ENCODE results near the gene ALKBH6. TPM values are rescaled to one million over a fixed set of nuclear protein-coding genes. Genes with fewer than 3 reads are reported as not detected.

Gene ALKBH6
- polyA plus RNA-seq, 1 experiment, result 17.5 TPM

- TF ChIP-seq CTCF (IDR thresholded peaks at IDR 0.05; ENCODE audit: insufficient read depth, low read depth, low read length), result no peak
- POLR2A ChIA-PET, result no interaction called here
- H3K27me3 ChIP-seq (ENCODE audit: control insufficient read depth, insufficient read depth, low read length), result peaks cover 5% of the 10 kb centered on the region; the same call in 1 of the 2 replicates
- H3K36me3 ChIP-seq (ENCODE audit: control insufficient read depth, insufficient read depth, low read length), result no peaks in the 10 kb centered on the region; the same call in 1 of the 2 replicates
- DNase-seq (ENCODE audit: low read depth), result no peak
- CTCF ChIA-PET, result interaction anchor here (0.9 kb wide), 1 partner anchor 35 kb away, joined by 3 read pairs; no protein-coding TSS in a partner anchor
- H3K4me3 ChIP-seq (ENCODE audit: low read depth, low read length), result no peak overlapping the region
These were observed 20.9 kb downstream of the ALKBH6 start for GRCh38 chr19:35992907-35993765.

GRCh38 chr19:35991731-35992450 is 22.1 kb downstream of the ALKBH6 start:
- DNase-seq (ENCODE audit: low read depth), result no peak

GRCh38 chr19:35990771-35991730 is 23.0 kb downstream of the ALKBH6 start:
- ChIA-PET POLR2A (no interaction called here), CTCF (interaction anchor here (1.3 kb wide), 1 partner anchor 70 kb away, joined by 3 read pairs; no protein-coding TSS in a partner anchor)
- H3K36me3 ChIP-seq (ENCODE audit: control insufficient read depth, insufficient read depth, low read length), result no peaks in the 10 kb centered on the region
- H3K4me3 ChIP-seq (ENCODE audit: low read depth, low read length), result no peak overlapping the region
- H3K27me3 ChIP-seq (ENCODE audit: control insufficient read depth, insufficient read depth, low read length), result peaks cover 5% of the 10 kb centered on the region; the same call in 1 of the 2 replicates
- no peak for TF ChIP-seq CTCF (IDR thresholded peaks at IDR 0.05; ENCODE audit: insufficient read depth, low read depth, low read length)
- DNase-seq (ENCODE audit: low read depth), result no peak

More at GRCh38 chr19:35991731-35992450, 22.1 kb downstream of the ALKBH6 start:
- CTCF ChIA-PET, result no interaction called here
- peaks cover 5% of the 10 kb centered on the region; the same call in 1 of the 2 replicates for H3K27me3 ChIP-seq (ENCODE audit: control insufficient read depth, insufficient read depth, low read length)
- POLR2A ChIA-PET, result no interaction called here
- no peaks in the 10 kb centered on the region for H3K36me3 ChIP-seq (ENCODE audit: control insufficient read depth, insufficient read depth, low read length)
- no peak for TF ChIP-seq CTCF (IDR thresholded peaks at IDR 0.05; ENCODE audit: insufficient read depth, low read depth, low read length)
- no peak overlapping the region for H3K4me3 ChIP-seq (ENCODE audit: low read depth, low read length)

- Histone ChIP-seq H3K4me3 (ENCODE audit: low read depth, low read length) (no peak overlapping the region), H3K27me3 (ENCODE audit: control insufficient read depth, insufficient read depth, low read length) (peaks cover 6% of the 10 kb centered on the region), H3K36me3 (ENCODE audit: control insufficient read depth, insufficient read depth, low read length) (no peaks in the 10 kb centered on the region)
- TF ChIP-seq CTCF (IDR thresholded peaks at IDR 0.05; ENCODE audit: insufficient read depth, low read depth, low read length), result no peak
- POLR2A ChIA-PET, result no interaction called here
- CTCF ChIA-PET, result interaction anchor here (0.8 to 1.3 kb wide), 2 partner anchors 43 to 71 kb away, joined by 3 to 4 read pairs; no protein-coding TSS in a partner anchor
- no peak for DNase-seq (ENCODE audit: low read depth)
These were observed 23.9 kb downstream of the ALKBH6 start for GRCh38 chr19:35990156-35990555.
